SK-N-SH (cell line): ENCODE results near the gene FDXR. TPM values are rescaled to one million over a fixed set of nuclear protein-coding genes. Genes with fewer than 3 reads are reported as not detected.

Experiments used
- CTCF ChIA-PET: fragments of 300-600, 350-600 bp; formaldehyde crosslinking; extraction: SDS; loops from one replicate; lab custom pipeline; 2021; lab: Yijun Ruan, JAX
- POLR2A ChIA-PET: fragments of 350-600 bp; sonication (Branson Sonifier 250); formaldehyde crosslinking; extraction: SDS; loops from one replicate; lab custom pipeline; 2020; ENCODE audit warnings: antibody characterized with exemption, inconsistent platforms; lab: Yijun Ruan, JAX
- DNase-seq: peaks from one replicate; pipeline ENCODE4 v3.0.0; 2012
- H2AFZ ChIP-seq: fragments of 200-600 bp; sonication (generic); 2 replicates; pipeline ENCODE4 v1.8.1; 2016; ENCODE audit warnings: antibody characterized with exemption, mild to moderate bottlenecking, low read depth
- H3F3A ChIP-seq: fragments of 200-600 bp; sonication (generic); replicated peaks from 2 replicates; pipeline ENCODE3; 2016; ENCODE audit warnings: antibody characterized with exemption, mild to moderate bottlenecking; ENCODE audit not compliant: insufficient read depth
- H3K27ac ChIP-seq, 2 experiments: fragments of 200-500 bp in 1 of 2; fragments of 200-600 bp in 1 of 2; sonication (Bioruptor generic) in 1 of 2; sonication (generic), shearing (Covaris generic) in 1 of 2; 2 replicates each; pipeline versions ENCODE4 v1.5.1 to v1.6.1; 2014 to 2016; ENCODE audit warnings: low read depth in 2 of 2, inconsistent platforms in 1 of 2, low read length in 1 of 2, mild to moderate bottlenecking in 1 of 2, mixed read lengths in 1 of 2
- H3K27me3 ChIP-seq: fragments of 200-600 bp; sonication (generic), shearing (Covaris generic); 2 replicates; pipeline ENCODE4 v1.6.1; 2016; ENCODE audit warnings: mixed run types; ENCODE audit not compliant: insufficient read depth
- H3K36me3 ChIP-seq, 2 experiments: fragments of 200-500 bp in 1 of 2; fragments of 200-600 bp in 1 of 2; sonication (Bioruptor generic) in 1 of 2; sonication (generic) in 1 of 2; replicated peaks in 1 of 2; 2 replicates each; pipeline versions ENCODE3 to v1.5.1; 2014 to 2016; ENCODE audit warnings: low read length in 1 of 2, mild to moderate bottlenecking in 1 of 2; ENCODE audit not compliant: insufficient read depth in 2 of 2, control insufficient read depth in 1 of 2
- H3K4me1 ChIP-seq, 2 experiments: fragments of 200-500 bp in 1 of 2; fragments of 200-600 bp in 1 of 2; sonication (Bioruptor generic) in 1 of 2; sonication (generic), shearing (Covaris generic) in 1 of 2; 2 replicates each; pipeline versions ENCODE4 v1.5.1 to v1.6.1; 2014 to 2016; ENCODE audit warnings: low read depth in 1 of 2, low read length in 1 of 2, mixed run types in 1 of 2; ENCODE audit not compliant: insufficient read depth in 2 of 2, control insufficient read depth in 1 of 2
- H3K4me2 ChIP-seq: fragments of 200-600 bp; sonication (generic), shearing (Covaris generic); 2 replicates; pipeline ENCODE4 v1.6.1; 2017; ENCODE audit warnings: mixed run types
- H3K4me3 ChIP-seq, 2 experiments: fragments of 200-500 bp in 1 of 2; fragments of 200-600 bp in 1 of 2; sonication (Bioruptor generic) in 1 of 2; sonication (generic), shearing (Covaris generic) in 1 of 2; 2 replicates each; pipeline versions ENCODE4 v1.5.1 to v1.8.1; 2014 to 2016; ENCODE audit warnings: low read depth in 2 of 2, inconsistent platforms in 1 of 2, low read length in 1 of 2, mild to moderate bottlenecking in 1 of 2, mixed read lengths in 1 of 2, moderate library complexity in 1 of 2
- H3K79me2 ChIP-seq: fragments of 200-600 bp; sonication (generic); 2 replicates; pipeline ENCODE4 v1.8.1; 2017; ENCODE audit warnings: mild to moderate bottlenecking; ENCODE audit not compliant: insufficient read depth
- H3K9ac ChIP-seq: fragments of 200-600 bp; sonication (generic); 2 replicates; pipeline ENCODE4 v1.6.1; 2017; ENCODE audit warnings: mixed run types
- H3K9me2 ChIP-seq: fragments of 200-600 bp; sonication (generic); 2 replicates; pipeline ENCODE4 v1.6.1; 2017; ENCODE audit warnings: mixed run types
- H3K9me3 ChIP-seq: fragments of 200-600 bp; sonication (generic); 2 replicates; pipeline ENCODE4 v1.6.1; 2017; ENCODE audit warnings: mixed run types, mild to moderate bottlenecking, moderate library complexity
- H4K20me1 ChIP-seq: fragments of 200-600 bp; sonication (generic); 2 replicates; pipeline ENCODE4 v1.6.1; 2017; ENCODE audit warnings: mild to moderate bottlenecking, mixed run types; ENCODE audit not compliant: insufficient read depth
- EP300 ChIP-seq, 2 experiments: IDR thresholded peaks; 2 replicates each; pipeline versions ENCODE4 v1.4.0 to v1.6.1; 2012; ENCODE audit warnings: borderline replicate concordance in 1 of 2, low read depth in 1 of 2, low read length in 1 of 2
- FOSL2 ChIP-seq: IDR thresholded peaks from 2 replicates; pipeline ENCODE4 v1.4.0; 2012; ENCODE audit warnings: low read depth, mild to moderate bottlenecking, moderate library complexity, borderline replicate concordance
- FOXJ3 ChIP-seq: sonication (generic); formaldehyde crosslinking; IDR thresholded peaks from 2 replicates; pipeline ENCODE4 v1.5.1; 2020; ENCODE audit warnings: mild to moderate bottlenecking, missing genetic modification reagents
- GABPA ChIP-seq: IDR thresholded peaks from 2 replicates; pipeline ENCODE4 v1.4.0; 2012; ENCODE audit warnings: low read depth, mild to moderate bottlenecking
- MEF2A ChIP-seq: IDR thresholded peaks from 2 replicates; pipeline ENCODE4 v1.4.0; 2012; ENCODE audit warnings: low read depth, borderline replicate concordance
- MXI1 ChIP-seq: IDR thresholded peaks from 2 replicates; pipeline ENCODE4 v1.6.1; 2012; ENCODE audit warnings: mild to moderate bottlenecking, low read depth, low read length, improper control_type of control experiment
- NFIC ChIP-seq: IDR thresholded peaks from 2 replicates; pipeline ENCODE4 v1.4.0; 2012; ENCODE audit warnings: borderline replicate concordance
- NRF1 ChIP-seq: IDR thresholded peaks from 2 replicates; pipeline ENCODE4 v1.6.1; 2012; ENCODE audit warnings: low read depth, mild to moderate bottlenecking, low read length
- REST ChIP-seq: IDR thresholded peaks from 2 replicates; pipeline ENCODE4 v1.6.1; 2012; ENCODE audit warnings: mild to moderate bottlenecking, low read depth, low read length, moderate library complexity
- RFX5 ChIP-seq: IDR thresholded peaks from 2 replicates; pipeline ENCODE4 v1.6.1; 2012; ENCODE audit warnings: mild to moderate bottlenecking, improper control_type of control experiment, low read length
- SMC3 ChIP-seq: IDR thresholded peaks from 2 replicates; pipeline ENCODE4 v1.6.1; 2012; ENCODE audit warnings: low read depth, low read length, improper control_type of control experiment
- TAF1 ChIP-seq: IDR thresholded peaks from 2 replicates; pipeline ENCODE4 v1.6.1; 2012; ENCODE audit warnings: low read depth, mild to moderate bottlenecking, low read length, moderate library complexity, borderline replicate concordance
- TCF12 ChIP-seq: IDR thresholded peaks from 2 replicates; pipeline ENCODE4 v1.4.0; 2012
- USF1 ChIP-seq: IDR thresholded peaks from 2 replicates; pipeline ENCODE4 v1.4.0; 2012; ENCODE audit warnings: low read depth, borderline replicate concordance
- YY1 ChIP-seq: IDR thresholded peaks from 2 replicates; pipeline ENCODE4 v1.4.0; 2012; ENCODE audit warnings: low read depth, mild to moderate bottlenecking
- WGBS: methylation state at CpG from one replicate; pipeline ENCODE4 v1.1.6; 2017; ENCODE audit warnings: low lambda C conversion rate; 5-methylcytosine and 5-hydroxymethylcytosine counted together
- polyA plus RNA-seq, 3 experiments: library from polyadenylated mRNA; depleted of rRNA; stranded (reverse); fragments of >200 nt; gene quantifications; 2 replicates each; pipeline ENCODE4 v1.2.3, GENCODE V29; 2012
- TF ChIP-seq, protein P1 (sequence below): fragments of 200-600 bp; sonication (generic); IDR thresholded peaks from 2 replicates; pipeline ENCODE4 v1.6.1; 2017; ENCODE audit warnings: antibody characterized with exemption, mild to moderate bottlenecking, moderate library complexity
- TF ChIP-seq, protein P2 (sequence below): IDR thresholded peaks from 2 replicates; pipeline ENCODE4 v1.4.0; 2012; ENCODE audit warnings: low read depth, borderline replicate concordance

The FDXR gene
- polyA plus RNA-seq, 1 of the 3 experiments (the other 2 are of a cell fraction) = 86.7 TPM

GRCh38 chr17:74882517-74883240 lies 9.9 kb upstream of the FDXR start:
- no peak overlapping the region for H2AFZ ChIP-seq
- no peaks in the 10 kb centered on the region for H3K36me3 ChIP-seq
- WGBS = 48% methylated on average over 20 of the region's 20 CpGs
- no peaks in the 10 kb centered on the region for H3K9me2 ChIP-seq
- ChIA-PET CTCF (interaction anchor here (47.7 kb wide), 1 partner anchor 65 kb away, joined by 3869 read pairs; the partner anchor contains the start of genes GRIN2C and NAT9), POLR2A (no interaction called here)
- no peaks in the 10 kb centered on the region for H4K20me1 ChIP-seq
- H3F3A ChIP-seq = no peaks in the 10 kb centered on the region
- no peak overlapping the region for H3K27ac ChIP-seq
- no peak overlapping the region for H3K4me3 ChIP-seq
- no peaks in the 10 kb centered on the region for H3K79me2 ChIP-seq
- no peak overlapping the region for H3K9ac ChIP-seq
- TF ChIP-seq FOSL2 (no peak), RFX5 (no peak), REST (no peak), MEF2A (no peak), TAF1 (no peak), USF1 (no peak), YY1 (no peak), GABPA (no peak), TCF12 (no peak), NFIC (no peak), SMC3 (no peak), MXI1 (no peak), EP300 (IDR thresholded peaks at IDR 0.05; ENCODE audit: borderline replicate concordance in 1 of 2, low read depth in 1 of 2, low read length in 1 of 2) (no peak), NRF1 (no peak), FOXJ3 (no peak)
- TF ChIP-seq, protein P1, sequence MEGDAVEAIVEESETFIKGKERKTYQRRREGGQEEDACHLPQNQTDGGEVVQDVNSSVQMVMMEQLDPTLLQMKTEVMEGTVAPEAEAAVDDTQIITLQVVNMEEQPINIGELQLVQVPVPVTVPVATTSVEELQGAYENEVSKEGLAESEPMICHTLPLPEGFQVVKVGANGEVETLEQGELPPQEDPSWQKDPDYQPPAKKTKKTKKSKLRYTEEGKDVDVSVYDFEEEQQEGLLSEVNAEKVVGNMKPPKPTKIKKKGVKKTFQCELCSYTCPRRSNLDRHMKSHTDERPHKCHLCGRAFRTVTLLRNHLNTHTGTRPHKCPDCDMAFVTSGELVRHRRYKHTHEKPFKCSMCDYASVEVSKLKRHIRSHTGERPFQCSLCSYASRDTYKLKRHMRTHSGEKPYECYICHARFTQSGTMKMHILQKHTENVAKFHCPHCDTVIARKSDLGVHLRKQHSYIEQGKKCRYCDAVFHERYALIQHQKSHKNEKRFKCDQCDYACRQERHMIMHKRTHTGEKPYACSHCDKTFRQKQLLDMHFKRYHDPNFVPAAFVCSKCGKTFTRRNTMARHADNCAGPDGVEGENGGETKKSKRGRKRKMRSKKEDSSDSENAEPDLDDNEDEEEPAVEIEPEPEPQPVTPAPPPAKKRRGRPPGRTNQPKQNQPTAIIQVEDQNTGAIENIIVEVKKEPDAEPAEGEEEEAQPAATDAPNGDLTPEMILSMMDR = no peak
- TF ChIP-seq, protein P2, sequence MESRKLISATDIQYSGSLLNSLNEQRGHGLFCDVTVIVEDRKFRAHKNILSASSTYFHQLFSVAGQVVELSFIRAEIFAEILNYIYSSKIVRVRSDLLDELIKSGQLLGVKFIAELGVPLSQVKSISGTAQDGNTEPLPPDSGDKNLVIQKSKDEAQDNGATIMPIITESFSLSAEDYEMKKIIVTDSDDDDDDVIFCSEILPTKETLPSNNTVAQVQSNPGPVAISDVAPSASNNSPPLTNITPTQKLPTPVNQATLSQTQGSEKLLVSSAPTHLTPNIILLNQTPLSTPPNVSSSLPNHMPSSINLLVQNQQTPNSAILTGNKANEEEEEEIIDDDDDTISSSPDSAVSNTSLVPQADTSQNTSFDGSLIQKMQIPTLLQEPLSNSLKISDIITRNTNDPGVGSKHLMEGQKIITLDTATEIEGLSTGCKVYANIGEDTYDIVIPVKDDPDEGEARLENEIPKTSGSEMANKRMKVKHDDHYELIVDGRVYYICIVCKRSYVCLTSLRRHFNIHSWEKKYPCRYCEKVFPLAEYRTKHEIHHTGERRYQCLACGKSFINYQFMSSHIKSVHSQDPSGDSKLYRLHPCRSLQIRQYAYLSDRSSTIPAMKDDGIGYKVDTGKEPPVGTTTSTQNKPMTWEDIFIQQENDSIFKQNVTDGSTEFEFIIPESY = no peak
- H3K27me3 ChIP-seq = peaks cover 26% of the 10 kb centered on the region; the same call in 1 of the 2 replicates
- no peak overlapping the region for H3K4me2 ChIP-seq
- DNase-seq = no peak
- no peaks in the 10 kb centered on the region for H3K4me1 ChIP-seq
- H3K9me3 ChIP-seq = no peaks in the 10 kb centered on the region
